ENCODE measurements around the gene EEF2K.

Gene EEF2K

GRCh38 chr16:22189473-22190080, 16.5 kb upstream of the EEF2K start:
- Histone ChIP-seq H4K20me1 (ENCODE audit: insufficient read depth, low read length, poor library complexity, severe bottlenecking) (no peaks in the 10 kb centered on the region), H3K9ac (ENCODE audit: low read depth, low read length, poor library complexity, severe bottlenecking) (peak overlapping the region; percentile 90), H3K4me2 (ENCODE audit: low read depth, low read length, poor library complexity, severe bottlenecking) (peak overlapping the region; percentile 97), H3K4me1 (ENCODE audit: insufficient read depth, low read length, poor library complexity, severe bottlenecking) (peaks cover 35% of the 10 kb centered on the region), H3K9me2 (replicated peaks; ENCODE audit: low read depth, low read length) (no peaks in the 10 kb centered on the region), H3K27me3 (ENCODE audit: insufficient read depth, low read length, poor library complexity, severe bottlenecking) (no peaks in the 10 kb centered on the region), H2AFZ (ENCODE audit: low read length) (peak overlapping the region; percentile 36), H3F3A (ENCODE audit: low read depth) (0 out of 2 replicates have a peak, but pooled peaks cover 6% of the 10 kb centered on the region), H3K4me3 (ENCODE audit: low read length, poor library complexity, severe bottlenecking) (peak overlapping the region; percentile 80), H3K9me3 (ENCODE audit: insufficient read depth, low read depth, low read length) (no peaks in the 10 kb centered on the region), H3K79me2 (ENCODE audit: insufficient read depth, low read length) (no peaks in the 10 kb centered on the region), H3K36me3 (ENCODE audit: insufficient read depth, low read length) (no peaks in the 10 kb centered on the region)
- no peak for TF ChIP-seq EZH2phosphoT487 (IDR thresholded peaks at IDR 0.05; ENCODE audit: borderline replicate concordance)
- no peak for TF ChIP-seq CTCF (conservative IDR thresholded peaks at IDR 0.05; ENCODE audit: low read length)

GRCh38 chr16:22190081-22190775, 15.8 kb upstream of the EEF2K start:
- TF ChIP-seq CTCF (conservative IDR thresholded peaks at IDR 0.05; ENCODE audit: low read length) (no peak), EZH2phosphoT487 (IDR thresholded peaks at IDR 0.05; ENCODE audit: borderline replicate concordance) (no peak)
- no peaks in the 10 kb centered on the region for H3K9me2 ChIP-seq (replicated peaks; ENCODE audit: low read depth, low read length)
- no peaks in the 10 kb centered on the region for H3K36me3 ChIP-seq (ENCODE audit: insufficient read depth, low read length)
- no peaks in the 10 kb centered on the region for H3K79me2 ChIP-seq (ENCODE audit: insufficient read depth, low read length)
- peaks cover 38% of the 10 kb centered on the region for H3K4me1 ChIP-seq (ENCODE audit: insufficient read depth, low read length, poor library complexity, severe bottlenecking)
- H2AFZ ChIP-seq (ENCODE audit: low read length): peak overlapping the region; percentile 36
- no peaks in the 10 kb centered on the region for H3K27me3 ChIP-seq (ENCODE audit: insufficient read depth, low read length, poor library complexity, severe bottlenecking)
- H3K4me3 ChIP-seq (ENCODE audit: low read length, poor library complexity, severe bottlenecking): peak overlapping the region; percentile 80
- peak overlapping the region; percentile 97 for H3K4me2 ChIP-seq (ENCODE audit: low read depth, low read length, poor library complexity, severe bottlenecking)
- H3F3A ChIP-seq (ENCODE audit: low read depth): 0 out of 2 replicates have a peak, but pooled peaks cover 6% of the 10 kb centered on the region
- H3K9ac ChIP-seq (ENCODE audit: low read depth, low read length, poor library complexity, severe bottlenecking): peak overlapping the region; percentile 90
- no peaks in the 10 kb centered on the region for H4K20me1 ChIP-seq (ENCODE audit: insufficient read depth, low read length, poor library complexity, severe bottlenecking)
- H3K9me3 ChIP-seq (ENCODE audit: insufficient read depth, low read depth, low read length): no peaks in the 10 kb centered on the region

- no peaks in the 10 kb centered on the region for H3K36me3 ChIP-seq (ENCODE audit: insufficient read depth, low read length)
- no peaks in the 10 kb centered on the region for H4K20me1 ChIP-seq (ENCODE audit: insufficient read depth, low read length, poor library complexity, severe bottlenecking)
- H2AFZ ChIP-seq (ENCODE audit: low read length): peak overlapping the region; percentile 92
- 0 out of 2 replicates have a peak, but pooled peaks cover 6% of the 10 kb centered on the region for H3F3A ChIP-seq (ENCODE audit: low read depth)
- no peaks in the 10 kb centered on the region for H3K9me3 ChIP-seq (ENCODE audit: insufficient read depth, low read depth, low read length)
- H3K4me2 ChIP-seq (ENCODE audit: low read depth, low read length, poor library complexity, severe bottlenecking): peak overlapping the region; percentile 93
- no peaks in the 10 kb centered on the region for H3K27me3 ChIP-seq (ENCODE audit: insufficient read depth, low read length, poor library complexity, severe bottlenecking)
- peak overlapping the region; percentile 80 for H3K4me3 ChIP-seq (ENCODE audit: low read length, poor library complexity, severe bottlenecking)
- H3K9ac ChIP-seq (ENCODE audit: low read depth, low read length, poor library complexity, severe bottlenecking): peak overlapping the region; percentile 72
- H3K9me2 ChIP-seq (replicated peaks; ENCODE audit: low read depth, low read length): no peaks in the 10 kb centered on the region
- no peaks in the 10 kb centered on the region for H3K79me2 ChIP-seq (ENCODE audit: insufficient read depth, low read length)
- TF ChIP-seq CTCF (conservative IDR thresholded peaks at IDR 0.05; ENCODE audit: low read length) (no peak), EZH2phosphoT487 (IDR thresholded peaks at IDR 0.05; ENCODE audit: borderline replicate concordance) (no peak)
- H3K4me1 ChIP-seq (ENCODE audit: insufficient read depth, low read length, poor library complexity, severe bottlenecking): peaks cover 40% of the 10 kb centered on the region
Measured at GRCh38 chr16:22190776-22191531, 15.1 kb upstream of the EEF2K start.
